Stimulated activated CD4-positive, alpha-beta T cell treated with anti-CD3 and anti-CD28 coated beads, TNF-alpha, amount 100 ng/mL, for 4 hours (primary cell): ENCODE measurements around the gene NEU2.
"Not testable (repeated sequence)": the region's sequence is repeated elsewhere in the genome, so short reads cannot be mapped to it uniquely, and the experiment has no call there.

Source experiments
- DNase-seq, 3 experiments: peaks; one replicate each; pipeline ENCODE4 v3.0.0-alpha.2; 2020; ENCODE audit warnings: low read depth in 3 of 3

Gene NEU2

GRCh38 chr2:233056961-233057605, 24.6 kb downstream of the NEU2 start:
- DNase-seq, result no peak

- no peak for DNase-seq
These were observed 26.5 kb downstream of the NEU2 start for GRCh38 chr2:233058717-233059546.

DNA sequence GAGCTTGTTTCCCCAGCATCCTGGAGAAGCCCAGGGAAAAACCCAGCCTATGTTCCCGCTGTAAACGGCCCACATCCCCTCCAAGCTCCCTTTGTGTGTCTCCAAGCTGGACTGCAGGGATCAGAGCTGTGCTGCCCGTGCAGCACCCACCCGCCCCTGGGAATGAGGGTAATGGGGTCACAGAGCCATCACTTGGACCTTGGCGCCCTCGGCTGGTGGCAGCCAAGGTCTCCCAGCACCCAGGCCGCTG, 27.0 kb downstream of the NEU2 start:
- DNase-seq, result no peak

DNA sequence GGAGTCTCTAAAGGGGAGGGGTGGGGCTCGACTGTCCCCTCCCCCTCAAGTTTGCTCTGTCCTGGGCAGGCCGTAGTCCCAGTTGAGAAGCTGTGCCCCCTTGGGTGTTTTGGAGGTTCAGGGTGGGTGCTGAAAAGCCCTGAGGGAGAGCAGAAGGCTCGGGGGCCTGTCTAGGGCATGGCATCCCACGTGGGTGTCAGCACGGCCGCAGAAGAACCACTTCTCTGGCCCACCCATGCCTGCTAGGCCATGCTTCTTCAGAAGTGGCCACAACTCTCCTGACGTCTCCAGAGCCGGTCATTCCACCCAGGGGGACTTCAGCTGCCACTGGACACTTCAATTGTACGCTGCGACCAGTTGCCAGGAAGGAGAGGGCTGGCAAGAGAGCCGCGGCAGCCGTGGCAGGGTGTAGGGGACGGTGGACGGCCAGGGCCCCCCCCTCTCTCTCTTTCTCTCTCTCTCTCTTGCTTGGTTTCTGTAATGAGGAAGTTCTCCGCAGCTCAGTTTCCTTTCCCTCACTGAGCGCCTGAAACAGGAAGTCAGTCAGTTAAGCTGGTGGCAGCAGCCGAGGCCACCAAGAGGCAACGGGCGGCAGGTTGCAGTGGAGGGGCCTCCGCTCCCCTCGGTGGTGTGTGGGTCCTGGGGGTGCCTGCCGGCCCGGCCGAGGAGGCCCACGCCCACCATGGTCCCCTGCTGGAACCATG, 27.5 kb downstream of the NEU2 start, which contains the start of gene INPP5D:
TSS of gene INPP5D (plus strand) at position 546 of the 704 bp plus-strand sequence. CDS start at position 683, 137 bp downstream.
- peak in 2 of 3 experiments; percentile 49 to 61 for DNase-seq

DNA sequence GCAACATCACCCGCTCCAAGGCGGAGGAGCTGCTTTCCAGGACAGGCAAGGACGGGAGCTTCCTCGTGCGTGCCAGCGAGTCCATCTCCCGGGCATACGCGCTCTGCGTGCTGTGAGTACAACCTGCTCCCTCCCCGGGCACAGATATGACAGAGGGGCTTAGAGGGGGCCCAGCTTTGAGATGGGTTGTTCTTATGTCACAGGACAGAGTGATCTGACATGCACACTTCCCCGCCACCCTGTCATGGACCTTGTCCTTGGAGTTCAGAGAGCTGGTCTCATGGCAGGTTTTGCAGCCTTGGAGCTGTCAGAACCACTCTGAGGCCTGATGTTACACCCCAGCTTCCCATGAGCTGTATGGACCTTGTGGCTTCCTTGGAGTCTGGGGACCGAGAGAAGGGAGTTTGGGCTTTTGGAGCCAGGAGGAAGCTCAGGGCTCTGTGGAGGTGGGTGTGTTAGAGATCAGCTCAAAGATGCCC, 28.1 kb downstream of the NEU2 start:
- DNase-seq, result peak in 1 of 3 experiments; percentile 38

DNA sequence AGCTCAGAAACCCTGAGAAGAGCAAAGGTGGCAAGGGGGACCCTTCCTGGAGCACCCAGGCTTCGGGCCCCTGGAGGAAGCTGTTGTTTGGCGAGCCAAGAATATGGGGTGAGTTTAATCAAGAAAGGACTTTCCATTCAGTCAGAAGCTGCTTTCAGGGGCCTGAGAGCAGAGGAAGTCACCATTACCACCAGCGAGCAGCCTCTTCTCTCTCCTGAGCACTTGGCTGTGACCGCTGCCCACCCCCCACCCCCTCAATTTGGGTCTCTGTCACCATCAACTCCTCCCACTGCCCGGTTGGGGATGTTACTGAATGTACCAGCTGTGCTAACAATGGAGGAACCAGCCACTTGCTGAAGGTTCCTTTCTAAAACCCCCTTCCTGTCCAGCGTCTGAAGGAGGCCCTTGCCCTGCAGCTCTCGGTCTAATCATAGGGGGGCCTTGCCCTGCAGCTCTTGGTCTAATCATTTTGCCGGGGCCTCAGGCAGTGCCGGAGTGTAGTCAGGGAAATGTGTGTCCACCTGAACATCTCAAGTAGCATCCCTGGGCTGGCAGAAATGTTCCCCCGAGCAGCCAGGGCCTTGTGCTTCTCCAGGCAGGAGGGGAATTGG, 28.6 kb downstream of the NEU2 start:
- no peak for DNase-seq

DNA sequence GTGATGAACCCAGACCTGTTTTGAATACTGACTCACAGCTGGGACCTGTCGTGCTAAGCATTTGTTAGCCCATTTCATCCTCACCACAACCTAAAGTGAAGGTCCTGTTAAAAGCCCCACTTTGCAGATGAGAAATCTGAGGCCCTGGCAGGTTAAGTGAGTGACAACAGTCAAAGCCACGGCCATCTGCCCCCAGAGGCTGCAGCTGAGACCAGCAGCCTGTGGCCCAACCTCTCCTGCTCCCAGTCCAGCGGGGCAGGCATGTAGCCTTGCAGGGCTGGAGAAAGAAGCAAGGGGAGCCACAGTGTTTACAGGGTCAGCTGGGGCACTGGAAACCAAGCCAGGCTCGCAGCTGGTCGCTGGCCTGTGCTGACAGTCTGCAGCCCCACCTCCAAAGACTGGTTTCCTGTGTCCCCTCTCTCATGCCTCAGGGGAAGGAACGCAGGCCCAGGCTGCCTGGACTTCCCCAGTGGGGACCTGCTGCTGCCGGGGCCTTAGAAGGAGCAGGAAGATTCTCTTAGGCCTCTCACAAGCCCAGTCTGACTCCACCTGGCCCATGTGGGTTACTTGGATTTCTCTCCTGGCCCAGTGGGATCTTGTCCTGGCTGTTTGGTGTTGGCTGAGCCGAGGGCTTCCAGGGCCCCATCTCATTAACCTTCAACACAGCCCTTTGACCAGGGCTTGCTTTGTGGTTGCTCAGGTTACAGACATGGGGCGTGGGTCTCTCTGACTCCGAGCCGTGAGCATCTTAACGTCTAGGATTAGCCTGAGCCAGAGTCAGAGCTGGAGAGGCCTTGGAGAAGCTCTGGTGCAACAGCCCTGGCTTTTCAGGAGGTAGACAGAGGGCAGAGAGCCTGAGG, 29.3 kb downstream of the NEU2 start:
- DNase-seq, result no peak

- no peak for DNase-seq
These were observed 30.0 kb downstream of the NEU2 start for GRCh38 chr2:233062451-233062850.

DNA sequence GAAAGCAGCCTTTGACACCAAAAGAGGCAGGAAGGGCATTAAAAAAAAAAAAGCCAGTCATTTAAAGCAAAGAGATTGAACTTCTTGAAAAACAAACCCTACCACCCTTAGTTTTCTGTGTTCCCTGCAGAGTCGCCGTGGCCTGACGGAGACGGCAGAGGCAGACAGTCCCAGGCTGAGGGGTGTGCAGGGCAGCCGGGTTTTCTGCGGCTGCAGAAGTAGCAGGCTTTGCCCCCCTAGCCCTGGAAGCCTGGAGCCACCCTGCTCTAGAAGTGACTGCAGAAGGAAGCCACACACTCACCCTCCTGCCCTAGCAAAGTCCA, 30.4 kb downstream of the NEU2 start:
- no peak for DNase-seq

DNA sequence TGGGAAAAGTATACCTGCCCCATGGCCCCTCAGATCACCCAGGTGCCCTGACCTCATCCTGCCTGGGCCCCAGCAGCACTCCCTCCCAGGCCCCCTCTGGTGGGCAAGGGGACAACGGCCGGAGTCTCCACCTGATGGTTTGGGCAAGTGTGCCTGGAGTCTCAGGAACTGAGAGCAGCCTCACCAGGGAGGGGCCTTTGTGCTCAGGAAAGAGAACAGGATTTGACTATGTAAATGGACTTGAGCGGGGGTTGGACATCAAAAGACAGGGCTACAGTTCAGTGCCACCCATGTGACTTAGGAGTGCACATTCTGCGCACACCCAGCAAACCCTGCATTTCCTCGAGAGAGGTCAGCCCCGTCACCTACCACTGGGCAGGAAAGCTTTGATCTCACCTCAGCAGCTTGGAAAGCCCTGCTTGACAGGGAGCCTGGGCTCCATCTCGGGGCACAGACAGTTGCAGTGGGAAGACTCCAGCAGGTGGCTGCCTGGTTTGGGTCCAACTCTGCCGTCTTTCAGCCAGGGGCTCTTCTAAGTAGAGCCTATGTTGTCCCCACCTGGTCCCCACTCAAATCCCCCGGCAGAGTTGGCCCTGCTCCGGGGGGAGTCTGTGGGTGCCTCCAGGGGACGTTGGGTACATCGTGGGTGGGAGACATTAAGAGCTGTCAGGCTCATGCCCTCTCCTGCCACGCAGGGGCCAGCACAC, 30.9 kb downstream of the NEU2 start:
- no peak for DNase-seq

DNA sequence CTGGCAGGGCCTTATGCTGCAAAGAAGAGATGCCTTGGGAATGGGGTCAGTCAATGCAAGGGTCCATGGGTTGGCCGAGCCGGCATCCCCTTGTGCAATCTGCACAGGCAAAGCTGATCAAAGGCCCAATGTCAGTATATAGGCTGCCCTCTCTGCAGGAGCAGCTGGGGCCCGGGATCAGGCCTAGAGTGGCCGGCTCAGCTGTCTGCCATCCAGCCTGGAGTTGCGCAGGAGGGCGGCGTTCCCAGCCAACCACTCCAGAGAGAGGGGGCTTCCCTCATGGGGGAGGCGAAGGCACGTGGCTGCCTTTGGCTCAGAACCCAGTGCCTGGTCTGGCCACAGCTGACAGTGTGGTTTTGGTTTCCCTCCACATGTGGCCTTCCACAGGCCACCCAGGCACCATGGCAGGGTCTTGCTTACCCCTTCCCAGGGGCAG, 31.5 kb downstream of the NEU2 start:
- DNase-seq, result no peak

DNA sequence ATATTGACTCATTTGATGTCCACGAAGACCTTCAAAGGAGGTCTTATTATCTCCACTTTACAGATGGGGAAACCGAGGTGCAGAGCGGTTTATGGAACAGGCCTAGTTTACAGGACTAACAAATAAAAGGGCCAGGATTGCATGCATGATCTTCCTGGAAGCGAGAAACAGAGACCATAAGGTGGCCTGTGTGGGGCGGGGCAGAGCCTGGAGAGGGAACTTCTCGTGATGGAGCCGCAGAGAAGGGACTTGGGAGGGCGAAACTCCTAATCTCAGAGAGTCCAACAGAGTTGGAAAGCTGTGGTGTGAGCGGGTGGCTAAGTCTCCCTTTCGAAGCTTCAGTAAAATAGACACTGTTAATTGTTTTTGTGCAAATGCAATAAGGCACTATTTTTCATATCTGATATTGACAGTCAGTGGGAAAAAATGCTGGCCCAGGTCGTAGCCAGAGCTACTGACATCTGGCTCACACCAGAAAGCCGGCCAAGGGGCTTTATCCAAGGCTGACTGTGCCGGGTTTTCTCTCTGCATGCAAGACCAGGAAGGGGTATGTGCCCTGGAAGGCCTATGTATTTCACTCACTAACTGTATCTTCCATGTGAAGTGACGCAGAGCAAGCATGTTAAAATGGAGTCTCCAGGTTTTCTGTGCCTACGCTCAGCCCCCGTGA, 32.2 kb downstream of the NEU2 start:
- DNase-seq, result no peak

DNA sequence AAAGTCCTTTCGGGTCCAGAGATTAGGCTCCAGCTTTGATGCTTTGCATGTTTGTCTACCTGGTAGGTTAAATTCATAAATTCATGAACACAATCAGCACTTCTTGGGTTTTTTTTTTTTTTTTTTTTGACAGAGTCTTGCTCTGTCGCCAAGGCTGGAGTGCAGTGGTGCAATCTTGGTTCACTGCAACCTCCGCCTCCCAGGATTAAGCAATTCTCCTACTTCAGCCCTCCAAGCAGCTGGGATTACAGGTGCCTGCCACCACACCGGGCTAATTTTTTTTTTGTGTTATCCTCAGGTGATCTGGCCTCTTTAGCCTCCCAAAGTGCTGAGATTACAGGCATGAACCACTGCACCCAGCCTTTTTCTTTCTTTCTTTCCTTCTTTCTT, 32.7 kb downstream of the NEU2 start:
- not testable (repeated sequence) for DNase-seq

DNA sequence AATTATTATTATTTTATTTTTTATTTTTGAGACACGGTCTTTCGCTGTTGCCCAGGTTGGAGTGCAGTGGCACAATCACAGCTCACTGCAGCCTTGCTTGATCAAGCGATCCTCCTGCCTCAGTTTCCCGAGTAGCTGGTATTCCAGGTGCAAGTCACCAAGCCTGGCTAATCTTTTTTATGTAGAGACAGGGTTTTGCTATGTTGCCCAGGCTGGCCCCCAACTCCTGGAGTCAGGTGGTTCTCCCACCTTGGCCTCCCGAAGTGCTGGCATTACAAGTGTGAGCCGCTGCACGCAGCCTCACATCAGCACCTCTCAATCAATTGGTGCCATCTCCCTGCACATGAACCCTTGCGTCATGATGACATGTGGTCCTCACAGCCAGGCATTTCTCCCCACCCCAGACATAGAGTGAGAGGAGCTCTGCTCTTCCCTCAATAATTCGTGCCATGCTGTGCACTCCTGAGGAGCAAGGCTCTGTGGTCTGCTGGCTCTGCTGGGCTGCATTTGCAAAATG, 33.5 kb downstream of the NEU2 start:
- DNase-seq, result no peak

GRCh38 chr2:233068762-233069418, 36.4 kb downstream of the NEU2 start:
- no peak for DNase-seq

GRCh38 chr2:233072838-233073237, 40.4 kb downstream of the NEU2 start:
- no peak for DNase-seq

DNA sequence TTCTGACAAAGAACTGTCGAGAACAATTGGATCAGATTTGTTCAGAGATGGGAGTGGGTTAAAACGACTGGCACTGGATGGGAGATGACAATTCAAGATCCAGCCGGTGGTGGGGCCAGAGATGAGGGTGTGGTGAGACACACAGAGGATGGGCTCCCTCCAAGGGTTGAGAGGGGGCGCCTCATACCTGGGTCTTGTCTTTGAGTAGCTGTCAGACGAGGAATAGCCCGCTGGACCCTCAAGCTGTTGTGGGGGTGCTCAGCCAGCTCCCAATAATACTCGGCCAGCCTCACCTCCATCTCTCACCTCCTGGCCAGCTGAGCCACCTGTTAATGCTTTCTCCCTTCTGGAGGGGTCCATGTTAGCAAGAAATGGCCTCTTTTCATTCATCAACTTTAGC, 41.6 kb downstream of the NEU2 start:
- no peak for DNase-seq

DNA sequence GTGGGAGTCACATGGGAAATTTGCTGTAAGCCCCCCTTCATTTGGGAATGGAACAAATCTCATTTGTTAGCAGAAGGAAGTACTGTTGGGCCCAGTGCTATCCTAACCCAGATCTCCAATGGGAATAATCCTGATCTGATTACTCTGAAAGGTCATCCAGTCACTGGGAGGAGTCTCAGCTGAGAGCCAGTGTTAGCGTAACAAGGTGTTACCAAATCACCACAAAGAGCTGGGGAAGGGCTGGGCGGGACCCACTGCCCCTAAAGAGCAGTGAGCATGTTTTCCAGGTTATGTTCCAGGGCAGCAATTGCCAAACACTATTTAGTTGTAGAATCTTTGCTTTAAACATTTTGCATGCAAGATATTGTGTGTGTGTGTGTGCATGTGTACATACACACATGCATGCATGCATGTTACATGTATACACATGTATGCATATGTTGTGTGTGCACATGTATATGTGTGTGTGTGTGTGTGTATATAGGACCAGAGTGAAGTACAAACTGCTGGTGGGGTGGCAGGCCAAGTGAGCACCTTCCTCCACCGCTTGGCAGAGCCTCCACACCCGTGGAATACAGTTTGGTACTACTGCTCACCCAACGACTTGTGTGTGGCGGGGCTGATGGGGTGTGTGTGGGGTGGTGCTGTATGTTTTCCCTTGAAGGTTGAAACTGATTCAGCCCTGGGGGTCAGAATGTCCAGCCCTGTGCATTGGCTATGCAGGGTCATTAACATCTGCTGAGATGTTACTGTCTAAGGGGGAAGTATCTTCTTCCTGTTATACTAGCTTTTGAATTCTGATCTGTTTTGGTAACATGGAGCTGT, 42.9 kb downstream of the NEU2 start:
- DNase-seq, result no peak

- no peak for DNase-seq
These were observed 43.5 kb downstream of the NEU2 start for GRCh38 chr2:233075966-233076339.
